HG03342 (cell line): ENCODE data around the gene ZNF516.
"Not testable (repeated sequence)": the region's sequence is repeated elsewhere in the genome, so short reads cannot be mapped to it uniquely, and the experiment has no call there.

Experiments used
- ATAC-seq: cut with Tn5 transposase; IDR thresholded peaks from one replicate; pipeline ENCODE4 v1.9.1; 2021; ENCODE audit warnings: mild to moderate bottlenecking, moderate library complexity; ENCODE audit not compliant: unreplicated experiment

Gene ZNF516

GRCh38 chr18:76474824-76475223, 20.2 kb downstream of the ZNF516 start:
- peak; percentile 36 for ATAC-seq

DNA sequence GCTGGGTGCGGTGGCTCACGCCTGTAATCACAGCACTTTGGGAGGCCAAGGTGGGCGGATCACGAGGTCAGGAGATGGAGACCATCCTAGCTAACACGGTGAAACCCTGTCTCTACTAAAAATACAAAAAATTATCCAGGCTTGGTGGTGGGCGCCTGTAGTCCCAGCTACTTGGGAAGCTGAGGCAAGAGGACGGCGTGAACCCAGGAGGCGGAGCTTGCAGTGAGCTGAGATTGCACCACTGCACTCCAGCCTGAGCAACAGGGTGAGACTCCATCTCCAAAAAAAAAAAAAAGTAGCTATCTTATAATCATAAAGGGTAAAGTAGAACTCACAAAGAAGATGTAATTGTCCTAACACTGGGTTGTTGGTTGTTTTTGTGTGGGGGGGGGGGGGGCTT, 21.5 kb downstream of the ZNF516 start:
- not testable (repeated sequence) for ATAC-seq

GRCh38 chr18:76472829-76473228, 22.2 kb downstream of the ZNF516 start:
- ATAC-seq: no peak

- no peak for ATAC-seq
Observed at GRCh38 chr18:76471593-76471992, 23.4 kb downstream of the ZNF516 start.

DNA sequence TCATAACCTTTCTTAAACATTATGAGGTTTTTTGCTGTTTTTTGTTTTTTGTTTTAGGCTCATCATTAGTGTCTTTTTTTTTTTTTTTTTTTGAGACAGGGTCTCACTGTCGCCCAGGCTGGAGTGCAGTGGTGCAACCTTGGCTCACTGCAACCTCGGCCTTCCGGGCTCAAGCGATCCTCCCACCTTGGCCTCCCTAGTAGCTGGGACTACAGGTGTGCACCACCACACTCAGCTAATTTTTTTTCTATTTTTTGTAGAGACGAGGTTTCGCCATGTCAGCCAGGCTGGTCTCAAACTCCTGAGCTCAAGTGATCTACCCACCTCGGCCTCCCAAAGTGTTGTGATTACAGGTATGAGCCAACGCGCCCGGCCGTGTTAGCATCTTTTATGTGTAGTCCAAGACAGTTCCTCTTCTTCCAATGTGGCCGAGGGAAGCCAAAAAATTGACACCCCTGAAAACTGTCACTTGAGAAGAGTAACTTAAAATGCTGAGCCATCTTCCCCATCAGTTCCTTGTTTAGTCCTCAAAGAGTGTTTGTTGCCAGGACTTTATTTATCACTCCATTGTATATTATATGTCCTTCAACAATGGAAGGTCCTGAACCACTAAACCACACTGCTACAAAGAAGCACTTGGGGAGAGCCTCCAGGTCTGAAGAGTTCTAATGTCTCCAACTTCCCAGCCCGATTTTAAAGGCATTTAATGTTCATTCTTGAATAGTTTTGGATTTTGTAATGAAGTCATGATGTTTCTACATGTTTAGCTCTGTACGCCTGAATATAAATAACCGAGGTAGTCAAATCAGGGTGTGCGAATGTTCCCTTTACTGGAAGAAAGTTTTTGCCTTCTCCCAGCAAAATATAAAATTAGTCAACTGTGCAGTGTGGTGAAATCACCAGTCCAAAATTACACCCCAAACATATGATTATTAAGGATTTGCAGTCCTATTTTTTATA, 26.4 kb downstream of the ZNF516 start:
- ATAC-seq: no peak

GRCh38 chr18:76467371-76468190, 27.5 kb downstream of the ZNF516 start:
- no peak for ATAC-seq

DNA sequence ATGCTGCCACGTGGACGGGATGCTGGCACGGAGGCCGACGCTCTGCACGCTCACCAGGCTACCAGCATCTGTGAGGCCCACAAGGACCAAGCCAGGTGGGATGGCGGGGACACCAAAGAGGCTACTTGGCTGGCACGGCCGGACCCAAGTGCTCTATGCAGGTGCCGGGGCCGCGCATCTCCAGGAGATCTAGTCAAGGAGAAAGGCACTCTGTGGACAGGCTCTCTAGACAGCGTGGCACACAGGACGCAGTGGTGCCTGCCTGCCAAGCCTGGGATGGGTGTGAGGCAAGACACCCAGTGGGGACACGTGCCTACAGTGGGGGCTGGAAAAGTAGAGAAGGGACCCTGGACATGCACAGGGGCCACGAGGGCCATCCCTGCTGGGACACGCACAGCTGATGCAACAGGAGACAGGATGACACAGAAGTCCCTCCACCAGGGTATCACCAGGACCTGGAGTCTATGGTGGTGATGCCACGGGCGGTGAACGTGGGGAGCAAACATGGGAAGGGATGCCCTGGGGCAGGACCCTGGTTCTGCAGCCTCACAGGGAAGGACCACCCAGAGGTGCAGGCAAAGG, 28.5 kb downstream of the ZNF516 start:
- no peak for ATAC-seq

GRCh38 chr18:76465630-76466409, 29.2 kb downstream of the ZNF516 start:
- no peak for ATAC-seq

DNA sequence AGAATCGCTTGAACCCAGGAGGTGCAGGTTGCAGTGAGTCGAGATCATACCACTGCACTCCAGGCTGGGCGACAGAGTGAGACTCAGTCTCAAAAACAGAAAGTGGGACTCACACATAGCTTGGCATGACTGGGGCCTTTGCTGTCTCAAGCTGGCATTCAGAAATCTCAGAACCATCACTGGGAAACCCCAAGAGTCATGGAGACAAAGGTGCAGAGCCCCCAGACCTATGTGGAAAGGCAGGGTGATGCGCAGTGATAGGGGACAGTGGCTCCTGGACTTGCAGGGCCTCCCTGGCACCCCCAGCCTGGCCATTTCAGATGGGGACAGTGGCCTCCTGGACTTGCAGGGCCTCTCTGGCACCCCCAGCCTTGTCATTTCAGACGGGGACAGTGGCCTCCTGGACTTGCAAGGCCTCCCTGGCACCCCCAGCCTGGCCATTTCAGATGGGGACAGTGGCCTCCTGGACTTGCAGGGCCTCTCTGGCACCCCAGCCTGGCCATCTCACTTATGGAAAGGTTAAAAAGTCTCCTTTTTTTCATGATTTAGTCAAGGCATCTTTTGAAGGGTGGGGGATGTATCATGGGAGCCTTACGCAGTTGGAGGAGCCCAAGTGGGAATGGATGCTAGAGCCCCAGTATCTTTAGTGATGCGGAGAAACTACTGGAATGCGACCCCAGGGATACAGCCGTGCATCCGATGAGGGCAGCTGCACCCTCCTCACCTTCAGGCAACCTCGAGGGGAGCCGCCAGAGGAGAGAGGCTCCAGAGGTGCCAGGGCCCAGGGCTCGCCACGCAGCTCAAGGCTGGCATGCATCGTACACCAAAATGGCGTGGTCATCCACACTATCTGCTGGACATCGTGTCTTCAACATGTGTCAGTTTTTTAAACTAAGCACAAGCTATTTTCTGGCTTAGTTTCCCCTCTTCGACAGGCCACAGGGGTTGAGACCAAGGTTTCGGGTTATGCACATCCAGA, 30.5 kb downstream of the ZNF516 start:
- ATAC-seq: no peak

DNA sequence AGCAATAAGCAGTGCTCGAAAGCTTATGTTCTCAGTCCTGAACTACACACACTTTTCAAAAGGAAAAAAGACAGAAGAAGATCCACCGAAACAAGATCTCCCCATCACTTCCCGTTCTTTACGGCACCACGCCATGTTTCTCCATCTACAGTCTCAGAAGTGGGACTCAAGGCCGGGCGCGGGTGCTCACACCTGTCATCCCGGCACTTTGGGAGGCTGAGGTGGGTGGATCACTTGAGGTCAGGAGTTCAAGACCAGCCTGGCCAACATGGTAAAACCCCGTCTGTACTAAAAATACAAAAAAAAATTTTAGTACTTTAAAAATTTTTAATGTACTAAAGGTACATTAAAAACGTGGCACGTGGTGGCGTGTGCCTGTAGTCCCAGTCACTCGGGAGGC, 31.2 kb downstream of the ZNF516 start:
- no peak for ATAC-seq

DNA sequence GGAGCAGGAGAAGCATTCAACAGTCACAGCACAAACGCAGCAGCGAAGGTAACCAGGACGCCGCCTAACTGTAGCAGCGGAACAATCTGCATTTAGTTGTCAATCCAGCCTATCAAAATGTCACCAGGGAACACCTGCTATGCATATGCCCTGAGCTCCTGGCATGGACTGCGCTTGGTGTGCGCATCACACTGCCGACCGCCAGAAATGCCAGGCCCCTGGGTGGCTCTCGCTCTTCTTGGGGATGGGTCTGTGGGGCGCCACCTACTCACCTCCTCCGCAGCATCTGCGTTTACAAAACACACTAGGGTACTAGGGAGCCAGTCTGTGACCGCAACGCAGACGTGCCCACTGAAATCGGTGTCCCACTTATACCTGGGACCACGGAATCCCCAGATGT, 31.7 kb downstream of the ZNF516 start:
- no peak for ATAC-seq

GRCh38 chr18:76462326-76462694, 32.7 kb downstream of the ZNF516 start:
- no peak for ATAC-seq

DNA sequence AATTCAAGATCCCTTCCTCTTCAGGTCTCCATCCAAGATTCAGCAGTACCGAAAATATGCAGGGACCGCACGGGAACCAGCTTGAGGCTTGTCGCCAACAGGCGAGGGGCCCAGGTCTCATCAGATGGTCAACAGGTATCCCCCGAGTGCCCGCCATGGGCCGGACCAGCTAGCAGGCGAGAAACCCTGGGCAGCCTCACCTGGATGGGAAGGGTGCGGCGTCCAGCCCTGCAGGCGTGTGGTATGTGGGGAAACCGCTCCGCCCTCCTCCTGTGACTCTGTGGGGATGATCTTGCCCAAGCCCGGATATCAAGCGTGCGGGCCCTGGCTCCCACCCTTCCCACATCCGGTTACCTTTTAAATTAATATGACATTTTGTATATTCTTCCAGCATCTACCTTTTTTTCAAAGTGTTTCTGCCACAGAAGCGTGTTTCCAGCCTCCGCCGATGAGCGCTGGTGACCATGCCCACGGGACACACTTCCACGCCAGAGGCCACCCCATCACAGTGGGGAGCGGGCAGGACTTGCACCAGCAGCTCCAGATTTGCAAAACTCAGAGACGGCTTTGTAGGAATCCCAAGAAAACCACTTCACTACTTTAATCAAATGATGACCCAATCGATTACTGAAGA, 33.2 kb downstream of the ZNF516 start:
- no peak for ATAC-seq

- ATAC-seq: no peak
Observed at GRCh38 chr18:76461148-76461547, 33.9 kb downstream of the ZNF516 start.

- ATAC-seq: no peak
Observed at GRCh38 chr18:76460482-76460881, 34.6 kb downstream of the ZNF516 start.

DNA sequence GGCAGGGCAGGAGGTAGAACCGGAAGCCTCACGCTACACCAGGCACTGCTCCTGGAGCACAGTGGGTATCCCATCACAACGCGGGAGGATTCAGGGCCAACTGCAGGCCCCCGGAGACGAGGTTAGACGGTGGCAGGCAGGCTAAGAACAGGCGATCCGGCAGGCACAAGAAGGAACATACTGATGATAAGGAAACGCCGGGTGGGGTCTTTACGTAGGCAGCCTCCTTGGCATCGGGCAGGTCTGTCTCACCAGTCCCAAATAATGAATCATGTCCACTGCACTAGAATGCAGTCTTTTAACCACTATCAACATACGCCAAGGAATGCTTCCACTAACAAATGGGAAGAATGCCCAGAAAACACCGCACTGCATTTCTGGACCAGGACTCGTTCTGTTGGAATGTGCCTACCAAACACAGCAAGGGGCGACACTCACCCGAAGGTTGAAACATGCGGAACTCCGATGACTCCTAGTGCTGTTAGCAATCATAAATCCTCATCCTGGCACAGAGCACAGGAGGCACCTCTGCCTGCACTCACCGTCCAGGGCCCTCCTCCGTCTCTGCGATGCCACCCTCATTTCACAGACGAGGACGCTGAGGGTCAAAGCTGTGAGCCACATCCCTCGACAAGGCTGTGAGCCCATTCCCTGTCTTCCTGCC, 35.2 kb downstream of the ZNF516 start:
- ATAC-seq: no peak

- ATAC-seq: no peak
Observed at GRCh38 chr18:76459312-76459686, 35.7 kb downstream of the ZNF516 start.

DNA sequence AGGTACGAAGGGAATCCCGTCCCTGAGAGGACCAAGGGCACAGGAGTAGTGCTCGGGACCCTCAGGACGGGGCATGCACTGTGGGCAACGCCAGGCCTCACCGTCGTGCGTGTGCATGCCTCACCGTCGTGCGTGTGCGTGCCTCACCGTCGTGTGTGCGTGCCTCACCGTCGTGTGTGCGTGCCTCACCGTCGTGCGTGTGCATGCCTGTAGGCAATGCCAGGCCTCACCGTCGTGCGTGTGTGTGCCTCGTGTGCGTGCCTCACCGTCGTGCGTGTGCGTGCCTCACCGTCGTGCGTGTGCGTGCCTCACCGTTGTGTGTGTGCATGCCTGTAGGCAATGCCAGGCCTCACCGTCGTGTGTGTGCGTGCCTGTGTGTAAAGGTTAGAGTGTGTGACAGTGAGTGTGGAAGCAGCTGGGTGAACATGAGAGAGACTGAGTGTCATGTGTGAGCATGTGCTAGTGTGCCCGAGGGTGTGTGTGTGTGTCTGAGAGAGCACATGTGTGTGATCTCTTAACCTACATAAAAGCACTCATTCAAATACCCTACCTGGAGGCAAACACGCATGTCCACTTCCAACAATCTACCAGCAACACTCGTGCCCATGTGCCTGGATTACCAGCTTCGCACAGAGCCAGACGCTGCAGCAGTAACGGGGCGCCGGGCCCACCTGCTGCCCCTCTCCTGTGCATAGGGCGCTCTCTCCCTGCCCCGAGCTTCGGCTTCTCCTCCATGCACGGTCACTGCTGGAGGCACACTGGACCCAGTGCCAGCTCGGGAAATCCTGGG, 36.3 kb downstream of the ZNF516 start:
- ATAC-seq: no peak
